Transverse colon (tissue), 4 donors: Measurements from ENCODE around the gene SCIN. TPM values are rescaled to one million over a fixed set of nuclear protein-coding genes. Genes with fewer than 3 reads are reported as not detected.

Experiments
- DNase-seq: peaks from one replicate; pipeline ENCODE4 v3.0.0-alpha.2; 2019
- H3K27ac ChIP-seq, 4 donors: fragments of 200-600 bp; sonication (generic); 2 replicates each; pipeline ENCODE4 v1.5.1; 2016 to 2018; ENCODE audit warnings: inconsistent platforms in 4 of 4
- H3K27me3 ChIP-seq: fragments of 200-600 bp; sonication (generic); 2 replicates; pipeline ENCODE4 v1.5.1; 2017; ENCODE audit warnings: inconsistent platforms
- H3K36me3 ChIP-seq, 4 donors: fragments of 200-600 bp; sonication (generic); 2 replicates each; pipeline ENCODE4 v1.5.1; 2017 to 2019; ENCODE audit warnings: inconsistent platforms in 4 of 4
- H3K4me1 ChIP-seq, 4 donors: fragments of 200-600 bp; sonication (generic); 2 replicates each; pipeline ENCODE4 v1.5.1; 2017 to 2020; ENCODE audit warnings: inconsistent platforms in 4 of 4
- H3K4me3 ChIP-seq, 4 donors: fragments of 200-600 bp; sonication (generic); 1 replicate in 1 of 4; 2 replicates in 3 of 4; pipeline versions ENCODE4 v1.5.1 to v1.6.1; 2017 to 2019; ENCODE audit warnings: inconsistent platforms in 4 of 4
- H3K9me3 ChIP-seq, 2 donors: fragments of 200-600 bp; sonication (generic); 2 replicates each; pipeline ENCODE4 v1.5.1; 2017 to 2019; ENCODE audit warnings: inconsistent platforms in 2 of 2
- EP300 ChIP-seq: sonication (generic); formaldehyde crosslinking; IDR thresholded peaks from one replicate; pipeline ENCODE4 v1.6.1; 2017; ENCODE audit warnings: antibody characterized with exemption, low read depth
- POLR2A ChIP-seq: fragments of 450-650 bp; IDR thresholded peaks from one replicate; pipeline ENCODE4 v1.6.1; 2016; ENCODE audit warnings: antibody characterized with exemption, mild to moderate bottlenecking, moderate library complexity
- POLR2AphosphoS5 ChIP-seq, 3 donors: sonication (generic); formaldehyde crosslinking; IDR thresholded peaks; one replicate each; pipeline ENCODE4 v1.6.1; 2016; ENCODE audit warnings: antibody characterized with exemption in 3 of 3
- WGBS, 2 donors: methylation state at CpG; one replicate each; pipeline ENCODE4 v1.1.5; 2018; ENCODE audit warnings: low coverage in 1 of 2; 5-methylcytosine and 5-hydroxymethylcytosine counted together
- in situ Hi-C, 4 donors: fragments of 200-750 bp; cut with MboI; loops; one replicate each; pipeline versions ENCODE4 v1.15.0 to v1.15.1; 2017; ENCODE audit warnings: low sequenced_read_pairs in 3 of 4, low pct_ligation_motif_present in 1 of 4, low pct_unique_long_range_greater_than_20kb in 1 of 4
- intact Hi-C: fragments of 100-400 bp; cut with DNase I; formaldehyde crosslinking; loops from one replicate; pipeline ENCODE4 v1.15.1; 2023; ENCODE audit warnings: low total_unique reads
- total RNA-seq, 4 donors: library from RNA; depleted of rRNA; stranded (reverse); fragments of >200 nt; gene quantifications; one replicate each; pipeline ENCODE4 v1.1.0, GENCODE V29; 2016
- TF ChIP-seq, protein P1 (sequence below), 5 experiments: fragments of 200-600 bp in 3 of 5; fragments of 450-650 bp in 2 of 5; sonication (generic) in 3 of 5; IDR thresholded peaks; 1 replicate in 2 of 5; 2 replicates in 3 of 5; pipeline ENCODE4 v1.5.1; 2016 to 2017; ENCODE audit warnings: antibody characterized with exemption in 5 of 5, inconsistent platforms in 3 of 5, mild to moderate bottlenecking in 2 of 5, moderate library complexity in 1 of 5

SCIN gene
- total RNA-seq, 4 donors from 2014 or later, result 62.3 to 125 (median 86.4) TPM

DNA sequence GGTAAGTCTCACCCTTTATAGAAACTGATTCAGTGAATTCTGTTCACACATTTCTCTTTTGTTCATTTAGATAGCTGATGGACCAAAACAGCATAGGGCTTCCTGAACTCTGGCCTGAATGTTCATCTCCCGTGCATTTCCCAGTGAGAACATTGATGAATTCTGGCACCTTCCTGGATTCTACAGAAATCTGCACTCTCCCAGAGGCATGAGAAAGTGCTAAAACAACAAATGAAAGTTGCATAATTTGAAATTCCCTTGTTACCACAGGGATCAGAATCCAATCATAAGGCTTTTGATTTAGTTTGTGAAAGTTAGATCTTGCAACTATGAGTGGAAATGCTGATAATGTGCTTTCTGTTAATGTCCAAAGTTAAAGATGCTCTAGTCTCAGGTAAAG lies 29.7 kb upstream of the SCIN start:
- Histone ChIP-seq H3K36me3 (no peaks in the 10 kb centered on the region), H3K4me3 (no peak overlapping the region), H3K27ac (no peak overlapping the region), H3K27me3 (no peaks in the 10 kb centered on the region), H3K9me3 (no peaks in the 10 kb centered on the region), H3K4me1 (peaks cover 0 to 2% (median 0%) of the 10 kb centered on the region in 4 donors)
- intact Hi-C loops (no loop called here), in situ Hi-C loops (loop anchor here in 1 of 4 donors (25.0 kb wide), 1 partner anchor 721 kb away; no protein-coding TSS in a partner anchor)
- 67 to 73% methylated on average over 1 of the region's 1 CpG for WGBS, 2 donors
- no peak for DNase-seq
- no peak for TF ChIP-seq POLR2AphosphoS5 (IDR thresholded peaks at IDR 0.05)
- TF ChIP-seq POLR2A, result no peak

DNA sequence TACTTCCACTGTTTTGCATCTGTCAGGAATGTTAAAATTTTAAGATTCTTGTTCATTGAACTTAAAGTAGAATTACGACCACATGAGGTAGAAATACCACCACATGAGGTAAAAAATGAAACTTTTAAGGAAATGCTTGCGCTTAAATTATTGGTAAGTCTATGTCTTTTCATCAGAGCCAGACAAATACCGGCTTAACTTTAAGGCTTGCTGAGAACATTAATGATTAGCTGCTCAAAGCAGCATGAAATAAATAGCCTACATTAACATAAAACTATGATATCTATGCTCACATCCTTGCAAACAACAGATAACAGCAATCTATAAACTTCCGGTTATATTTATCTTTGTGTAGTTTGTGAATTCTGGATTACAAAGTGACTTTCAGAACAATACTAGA lies 26.9 kb upstream of the SCIN start:
- DNase-seq, result no peak
- no peaks in the 10 kb centered on the region for H3K36me3 ChIP-seq
- no peaks in the 10 kb centered on the region for H3K27me3 ChIP-seq
- in situ Hi-C loops (loop anchor here in 1 of 4 donors (25.0 kb wide), 1 partner anchor 719 kb away; no protein-coding TSS in a partner anchor), intact Hi-C loops (no loop called here)
- no peaks in the 10 kb centered on the region for H3K9me3 ChIP-seq
- TF ChIP-seq POLR2A (no peak), POLR2AphosphoS5 (IDR thresholded peaks at IDR 0.05) (no peak), EP300 (no peak)
- TF ChIP-seq, protein P1, sequence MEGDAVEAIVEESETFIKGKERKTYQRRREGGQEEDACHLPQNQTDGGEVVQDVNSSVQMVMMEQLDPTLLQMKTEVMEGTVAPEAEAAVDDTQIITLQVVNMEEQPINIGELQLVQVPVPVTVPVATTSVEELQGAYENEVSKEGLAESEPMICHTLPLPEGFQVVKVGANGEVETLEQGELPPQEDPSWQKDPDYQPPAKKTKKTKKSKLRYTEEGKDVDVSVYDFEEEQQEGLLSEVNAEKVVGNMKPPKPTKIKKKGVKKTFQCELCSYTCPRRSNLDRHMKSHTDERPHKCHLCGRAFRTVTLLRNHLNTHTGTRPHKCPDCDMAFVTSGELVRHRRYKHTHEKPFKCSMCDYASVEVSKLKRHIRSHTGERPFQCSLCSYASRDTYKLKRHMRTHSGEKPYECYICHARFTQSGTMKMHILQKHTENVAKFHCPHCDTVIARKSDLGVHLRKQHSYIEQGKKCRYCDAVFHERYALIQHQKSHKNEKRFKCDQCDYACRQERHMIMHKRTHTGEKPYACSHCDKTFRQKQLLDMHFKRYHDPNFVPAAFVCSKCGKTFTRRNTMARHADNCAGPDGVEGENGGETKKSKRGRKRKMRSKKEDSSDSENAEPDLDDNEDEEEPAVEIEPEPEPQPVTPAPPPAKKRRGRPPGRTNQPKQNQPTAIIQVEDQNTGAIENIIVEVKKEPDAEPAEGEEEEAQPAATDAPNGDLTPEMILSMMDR (IDR thresholded peaks at IDR 0.05), result no peak
- H3K4me1 ChIP-seq, result peaks cover 0 to 2% (median 0%) of the 10 kb centered on the region in 4 donors
- H3K27ac ChIP-seq, result no peak overlapping the region
- no peak overlapping the region for H3K4me3 ChIP-seq
- 58 to 84% methylated on average over 4 of the region's 4 CpGs for WGBS, 2 donors

DNA sequence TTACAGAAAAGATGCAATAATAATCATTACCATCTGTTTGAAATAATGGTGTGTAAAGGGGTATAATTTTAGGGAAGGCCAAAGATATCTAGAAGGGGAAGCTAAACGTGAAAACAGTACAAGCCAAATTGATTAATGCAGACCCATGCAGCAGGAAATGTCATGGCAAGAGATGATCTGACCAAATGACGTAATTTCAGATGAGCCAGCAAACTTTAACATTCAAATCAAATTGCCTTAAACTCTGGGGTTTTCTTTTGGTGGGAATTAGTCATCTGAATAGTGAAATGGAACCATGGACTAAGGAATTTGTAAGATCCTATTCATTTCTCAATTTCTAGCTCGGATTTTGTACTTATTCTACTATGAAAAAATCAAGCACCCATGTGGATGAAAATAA lies 21.4 kb upstream of the SCIN start:
- in situ Hi-C loops, result loop anchor here in 1 of 4 donors (25.0 kb wide), 1 partner anchor 713 kb away; no protein-coding TSS in a partner anchor
- Histone ChIP-seq H3K9me3 (no peaks in the 10 kb centered on the region), H3K4me1 (peaks cover 0 to 2% (median 0%) of the 10 kb centered on the region in 4 donors), H3K4me3 (no peak overlapping the region), H3K36me3 (no peaks in the 10 kb centered on the region), H3K27me3 (no peaks in the 10 kb centered on the region), H3K27ac (no peak overlapping the region)
- intact Hi-C loops, result no loop called here
- no peak for DNase-seq
- TF ChIP-seq, protein P1 (IDR thresholded peaks at IDR 0.05), result no peak
- TF ChIP-seq EP300, result no peak
- no peak for TF ChIP-seq POLR2AphosphoS5 (IDR thresholded peaks at IDR 0.05)
- TF ChIP-seq POLR2A, result no peak
- 43 to 80% methylated on average over 3 of the region's 3 CpGs for WGBS, 2 donors

DNA sequence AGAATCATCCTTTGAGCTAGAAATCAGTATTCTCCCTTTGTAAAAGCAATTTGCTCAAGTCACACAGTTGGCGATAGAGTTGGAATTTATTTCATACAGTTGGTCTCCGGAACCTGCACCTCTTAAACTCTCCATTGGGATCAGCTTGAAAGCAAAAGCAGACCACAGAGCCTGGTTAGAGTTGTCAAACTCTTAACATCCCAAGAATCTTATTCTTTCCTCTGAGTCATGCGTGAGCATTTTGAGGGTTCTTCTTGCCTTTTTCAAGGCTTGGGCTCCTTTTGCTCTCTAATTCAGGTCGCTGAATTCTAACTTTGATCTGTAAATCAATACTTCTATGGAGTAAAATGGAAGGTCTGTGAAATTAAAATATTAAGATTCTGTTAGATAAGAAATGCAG lies 19.6 kb upstream of the SCIN start:
- no peaks in the 10 kb centered on the region for H3K36me3 ChIP-seq
- no peak overlapping the region for H3K4me3 ChIP-seq
- H3K4me1 ChIP-seq, result no peaks in the 10 kb centered on the region
- no peaks in the 10 kb centered on the region for H3K27me3 ChIP-seq
- in situ Hi-C loops (no loop called here), intact Hi-C loops (no loop called here)
- TF ChIP-seq POLR2AphosphoS5 (IDR thresholded peaks at IDR 0.05), result no peak
- TF ChIP-seq EP300, result no peak
- TF ChIP-seq POLR2A, result no peak
- TF ChIP-seq, protein P1 (IDR thresholded peaks at IDR 0.05), result no peak
- H3K27ac ChIP-seq, result no peak overlapping the region
- no peaks in the 10 kb centered on the region for H3K9me3 ChIP-seq
- WGBS, 2 donors, result 92 to 100% methylated on average over 2 to 4 of the region's 4 CpGs
- no peak for DNase-seq

DNA sequence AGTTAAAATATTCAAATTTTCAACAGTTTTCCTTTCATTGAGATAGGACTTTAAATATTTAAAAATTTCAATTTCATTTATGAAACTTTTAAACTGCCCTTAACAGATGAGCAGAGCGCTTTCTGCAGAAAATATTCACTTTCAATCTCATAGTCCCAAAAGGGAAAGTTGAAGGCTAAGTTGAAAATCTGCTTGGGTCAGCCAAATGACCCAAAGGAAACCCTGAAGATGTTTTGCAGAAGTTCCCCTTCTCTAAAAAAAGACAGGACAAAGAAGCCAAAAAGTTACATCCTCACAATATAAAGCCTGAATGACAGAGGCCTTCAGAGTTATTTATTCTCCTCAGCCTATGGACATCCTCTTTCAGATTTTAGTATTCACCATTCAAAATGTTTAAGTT lies 17.6 kb upstream of the SCIN start:
- in situ Hi-C loops, result no loop called here
- no peak for TF ChIP-seq POLR2A
- TF ChIP-seq, protein P1 (IDR thresholded peaks at IDR 0.05), result no peak
- TF ChIP-seq EP300, result no peak
- no peak for TF ChIP-seq POLR2AphosphoS5 (IDR thresholded peaks at IDR 0.05)
- DNase-seq, result no peak
- Histone ChIP-seq H3K36me3 (no peaks in the 10 kb centered on the region), H3K4me1 (no peaks in the 10 kb centered on the region), H3K4me3 (no peak overlapping the region), H3K27me3 (no peaks in the 10 kb centered on the region), H3K27ac (no peak overlapping the region), H3K9me3 (no peaks in the 10 kb centered on the region)
- intact Hi-C loops, result no loop called here
- WGBS, 2 donors, result 85 to 88% methylated on average over 1 of the region's 1 CpG
